ENCODE measurements around the gene TMEM144. TPM values are rescaled to one million over a fixed set of nuclear protein-coding genes. Genes with fewer than 3 reads are reported as not detected.
A peak's percentile ranks its signal among the peaks of the same experiment; 100 is the strongest.

TMEM144 gene
- total RNA-seq: 1 to 10 TPM in 6 of 8 experiments, under 1 TPM in 2; 0.38 to 5.1 (median 1.7) TPM

DNA sequence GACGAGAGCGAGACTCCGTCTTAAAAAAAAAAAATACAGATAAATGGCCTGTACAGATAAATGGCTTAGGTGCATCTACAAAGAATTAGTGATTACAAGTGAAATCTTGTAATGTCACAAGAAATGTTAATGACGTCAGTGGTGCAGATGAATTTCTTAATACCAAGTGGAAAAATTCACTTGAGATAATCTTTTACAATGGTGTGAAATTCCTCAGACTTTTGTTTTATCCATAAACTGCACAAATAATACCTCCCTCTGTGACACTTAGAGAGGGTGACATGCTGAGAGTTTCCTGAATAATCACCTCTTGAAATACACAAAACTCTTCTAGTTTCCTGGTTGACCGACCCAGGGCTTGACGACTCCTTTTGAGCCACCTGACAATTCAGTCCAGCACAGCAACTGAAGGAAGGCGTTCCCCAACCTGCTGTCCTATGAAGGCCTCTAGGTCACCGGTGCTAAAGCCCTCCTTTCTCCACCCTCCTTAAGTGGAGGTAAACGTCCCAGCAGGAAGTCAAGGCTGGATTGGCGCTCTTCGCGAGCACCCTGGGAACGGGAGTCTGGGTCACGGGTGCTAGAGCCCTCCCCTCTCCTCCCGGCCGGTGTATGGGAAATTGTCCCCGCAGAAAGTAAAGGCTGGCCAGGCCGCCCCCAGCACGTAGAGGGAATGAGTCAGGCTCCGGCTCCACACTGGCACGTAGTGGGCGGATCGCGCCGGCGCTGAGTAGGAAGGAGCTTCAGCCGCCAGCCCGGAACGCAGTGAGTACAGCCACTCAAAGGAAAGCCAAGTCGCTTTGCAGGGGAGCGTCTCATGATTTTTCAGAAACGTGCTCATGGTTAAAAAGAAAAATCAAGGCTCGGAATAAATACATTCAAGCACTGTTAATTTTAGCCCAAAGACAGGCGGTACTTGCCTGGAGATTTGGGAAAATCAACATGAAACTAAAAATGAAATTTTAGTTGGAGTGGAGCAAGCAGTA, at the start of gene TMEM144:
TSS of gene TMEM144 (plus strand) at position 662 of the 983 bp plus-strand sequence. CDS start 2,182 bp downstream, outside the sequence.
- ATAC-seq (replicated peaks in 6 of 8): peak; percentile 98 to 100 (median 100)
- in situ Hi-C loops (cut with MboI; ENCODE audit: low pct_unique_long_range_greater_than_20kb in 2 of 9, low sequenced_read_pairs in 9 of 9, unreplicated experiment in 9 of 9): no loop called here
- Histone ChIP-seq H3K27ac (peak within 1 kb of the TSS in 1 of 2 donors; percentile 20), H3K4me3 (peak within 1 kb of the TSS; percentile 6 to 36 (median 20)), H3K4me1 (replicated peaks in 1 of 2) (peaks cover 0 to 10% of the 10 kb centered on the region in 2 donors)
- 0 to 84% (median 12%) methylated on average over 3 to 15 of the region's 34 CpGs for WGBS, 10 experiments

GRCh38 chr4:158161551-158162354, 48.5 kb upstream of the TMEM144 start:
- H3K4me3 ChIP-seq: no peak overlapping the region
- 14 to 100% (median 72%) methylated on average over 1 to 6 of the region's 6 CpGs for WGBS, 10 experiments
- H3K4me1 ChIP-seq (replicated peaks in 1 of 2): peaks cover 4 to 6% of the 10 kb centered on the region in 2 donors
- no peak overlapping the region for H3K27ac ChIP-seq
- in situ Hi-C loops (cut with MboI; ENCODE audit: low pct_unique_long_range_greater_than_20kb in 2 of 9, low sequenced_read_pairs in 9 of 9, unreplicated experiment in 9 of 9): loop anchor here in 2 of 9 experiments (25.0 kb wide), 2 partner anchors 174 to 949 kb away; partner anchors contain the start of gene GRIA2 (in 1 of the 2)
- peak in 4 of 8 experiments; percentile 4 to 91 (median 75) for ATAC-seq (replicated peaks in 6 of 8)

DNA sequence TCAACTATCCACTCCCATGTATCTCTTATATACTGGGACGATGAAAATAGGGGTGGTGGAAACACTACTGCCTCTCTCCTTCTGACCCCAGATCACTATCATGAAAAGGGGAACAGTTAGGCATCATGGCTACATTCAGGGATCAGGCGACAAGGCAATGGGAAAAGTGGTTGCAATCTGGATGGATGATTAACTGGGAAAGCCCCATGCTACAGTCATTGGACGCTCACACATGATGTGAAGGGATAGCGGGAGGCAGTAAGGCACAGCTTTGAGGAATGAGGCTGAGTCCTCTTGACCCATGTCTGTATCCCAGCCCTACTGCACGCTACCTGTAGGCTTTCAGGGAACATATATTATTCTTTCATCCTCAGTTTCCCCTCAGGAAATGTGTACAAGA, 47.7 kb upstream of the TMEM144 start:
- Histone ChIP-seq H3K4me1 (replicated peaks in 1 of 2) (peaks cover 4 to 6% of the 10 kb centered on the region in 2 donors), H3K4me3 (no peak overlapping the region), H3K27ac (no peak overlapping the region)
- in situ Hi-C loops (cut with MboI; ENCODE audit: low pct_unique_long_range_greater_than_20kb in 2 of 9, low sequenced_read_pairs in 9 of 9, unreplicated experiment in 9 of 9): loop anchor here in 2 of 9 experiments (25.0 kb wide), 2 partner anchors 175 to 950 kb away; partner anchors contain the start of gene GRIA2 (in 1 of the 2)
- ATAC-seq (replicated peaks in 6 of 8): no peak
- WGBS, 10 experiments: 87 to 100% (median 90%) methylated on average over 1 to 5 of the region's 5 CpGs; no CpG with 5 or more reads in 3 of the 10 experiments

GRCh38 chr4:158163941-158164767, 46.1 kb upstream of the TMEM144 start:
- H3K4me1 ChIP-seq (replicated peaks in 1 of 2): peaks cover 4 to 5% of the 10 kb centered on the region in 2 donors
- no peak overlapping the region for H3K4me3 ChIP-seq
- peak overlapping the region in 1 of 2 donors; percentile 63 for H3K27ac ChIP-seq
- 39 to 74% (median 59%) methylated on average over 3 to 10 of the region's 10 CpGs for WGBS, 10 experiments
- peak in 3 of 8 experiments; percentile 89 to 96 (median 91) for ATAC-seq (replicated peaks in 6 of 8)
- in situ Hi-C loops (cut with MboI; ENCODE audit: low pct_unique_long_range_greater_than_20kb in 2 of 9, low sequenced_read_pairs in 9 of 9, unreplicated experiment in 9 of 9): loop anchor here in 2 of 9 experiments (25.0 kb wide), 2 partner anchors 177 to 952 kb away; partner anchors contain the start of gene GRIA2 (in 1 of the 2)

DNA sequence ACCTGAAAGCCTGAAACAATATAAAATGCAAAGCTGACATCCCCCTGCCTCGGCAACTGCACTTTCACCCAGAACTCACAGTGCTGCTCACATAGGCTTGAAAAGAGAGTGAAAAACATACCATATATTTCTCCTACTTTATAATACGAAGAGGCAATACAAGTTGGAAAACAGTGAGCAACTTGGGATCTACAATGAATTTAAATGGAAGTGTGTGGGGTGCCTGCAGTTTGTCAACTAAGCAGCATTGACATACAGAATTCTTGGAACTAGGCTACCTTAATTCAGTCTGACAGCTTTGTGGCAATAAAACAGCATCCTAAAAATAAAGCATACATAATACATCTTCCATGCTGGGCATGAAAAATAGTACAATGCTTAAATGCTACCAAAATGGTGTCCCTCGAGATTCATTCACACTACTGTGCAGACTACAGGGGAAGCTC, 45.5 kb upstream of the TMEM144 start:
- Histone ChIP-seq H3K27ac (peak overlapping the region in 1 of 2 donors; percentile 63), H3K4me1 (replicated peaks in 1 of 2) (peaks cover 3 to 4% of the 10 kb centered on the region in 2 donors), H3K4me3 (no peak overlapping the region)
- in situ Hi-C loops (cut with MboI; ENCODE audit: low pct_unique_long_range_greater_than_20kb in 2 of 9, low sequenced_read_pairs in 9 of 9, unreplicated experiment in 9 of 9): loop anchor here in 2 of 9 experiments (25.0 kb wide), 2 partner anchors 177 to 952 kb away; partner anchors contain the start of gene GRIA2 (in 1 of the 2)
- ATAC-seq (replicated peaks in 6 of 8): peak in 3 of 8 experiments; percentile 22 to 37 (median 34)
- WGBS, 10 experiments: 42 to 85% (median 73%) methylated on average over 1 to 3 of the region's 3 CpGs; no CpG with 5 or more reads in 2 of the 10 experiments

GRCh38 chr4:158166701-158167100, 43.6 kb upstream of the TMEM144 start:
- Histone ChIP-seq H3K27ac (no peak overlapping the region), H3K4me3 (no peak overlapping the region), H3K4me1 (replicated peaks in 1 of 2) (peaks cover 3 to 4% of the 10 kb centered on the region in 2 donors)
- in situ Hi-C loops (cut with MboI; ENCODE audit: low pct_unique_long_range_greater_than_20kb in 2 of 9, low sequenced_read_pairs in 9 of 9, unreplicated experiment in 9 of 9): loop anchor here in 2 of 9 experiments (25.0 kb wide), 2 partner anchors 179 to 954 kb away; partner anchors contain the start of gene GRIA2 (in 1 of the 2)
- ATAC-seq (replicated peaks in 6 of 8): no peak
- WGBS, 10 experiments: 35 to 88% (median 67%) methylated on average over 2 of the region's 2 CpGs; no CpG with 5 or more reads in 2 of the 10 experiments

GRCh38 chr4:158168606-158169005, 41.7 kb upstream of the TMEM144 start:
- H3K27ac ChIP-seq: no peak overlapping the region
- WGBS, 10 experiments: 44 to 100% (median 100%) methylated on average over 1 to 5 of the region's 5 CpGs; no CpG with 5 or more reads in 3 of the 10 experiments
- H3K4me3 ChIP-seq: no peak overlapping the region
- no peak for ATAC-seq (replicated peaks in 6 of 8)
- H3K4me1 ChIP-seq (replicated peaks in 1 of 2): peaks cover 4 to 5% of the 10 kb centered on the region in 2 donors
- in situ Hi-C loops (cut with MboI; ENCODE audit: low pct_unique_long_range_greater_than_20kb in 2 of 9, low sequenced_read_pairs in 9 of 9, unreplicated experiment in 9 of 9): loop anchor here in 2 of 9 experiments (25.0 kb wide), 2 partner anchors 181 to 956 kb away; partner anchors contain the start of gene GRIA2 (in 1 of the 2)

DNA sequence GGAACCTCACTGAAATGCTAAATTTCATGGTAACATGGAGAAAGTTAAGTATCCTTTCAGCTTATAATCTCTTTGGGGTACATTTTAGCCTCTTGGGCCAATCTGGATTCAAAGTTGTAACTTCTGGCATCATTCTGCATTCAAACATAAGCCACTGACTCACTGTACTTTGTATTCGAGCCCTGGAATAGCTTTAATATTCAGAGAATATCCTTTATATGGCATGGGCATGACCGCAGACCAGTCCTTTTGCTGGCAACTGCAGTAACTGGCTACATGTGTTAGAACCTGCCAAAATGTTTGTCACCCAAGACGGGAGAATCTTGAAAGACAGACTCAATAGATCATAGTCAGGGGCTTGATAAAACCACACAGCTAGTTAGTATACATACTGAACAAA, 40.8 kb upstream of the TMEM144 start:
- 0 to 100% (median 58%) methylated on average over 2 to 3 of the region's 3 CpGs; no CpG with 5 or more reads in 2 of the 10 experiments for WGBS, 10 experiments
- in situ Hi-C loops (cut with MboI; ENCODE audit: low pct_unique_long_range_greater_than_20kb in 2 of 9, low sequenced_read_pairs in 9 of 9, unreplicated experiment in 9 of 9): loop anchor here in 2 of 9 experiments (25.0 kb wide), 2 partner anchors 182 to 957 kb away; partner anchors contain the start of gene GRIA2 (in 1 of the 2)
- peak overlapping the region in 2 of 5 donors; percentile 4 to 5 for H3K4me3 ChIP-seq
- H3K4me1 ChIP-seq (replicated peaks in 1 of 2): peaks cover 4 to 5% of the 10 kb centered on the region in 2 donors
- H3K27ac ChIP-seq: no peak overlapping the region
- peak in 2 of 8 experiments; percentile 14 to 59 for ATAC-seq (replicated peaks in 6 of 8)

DNA sequence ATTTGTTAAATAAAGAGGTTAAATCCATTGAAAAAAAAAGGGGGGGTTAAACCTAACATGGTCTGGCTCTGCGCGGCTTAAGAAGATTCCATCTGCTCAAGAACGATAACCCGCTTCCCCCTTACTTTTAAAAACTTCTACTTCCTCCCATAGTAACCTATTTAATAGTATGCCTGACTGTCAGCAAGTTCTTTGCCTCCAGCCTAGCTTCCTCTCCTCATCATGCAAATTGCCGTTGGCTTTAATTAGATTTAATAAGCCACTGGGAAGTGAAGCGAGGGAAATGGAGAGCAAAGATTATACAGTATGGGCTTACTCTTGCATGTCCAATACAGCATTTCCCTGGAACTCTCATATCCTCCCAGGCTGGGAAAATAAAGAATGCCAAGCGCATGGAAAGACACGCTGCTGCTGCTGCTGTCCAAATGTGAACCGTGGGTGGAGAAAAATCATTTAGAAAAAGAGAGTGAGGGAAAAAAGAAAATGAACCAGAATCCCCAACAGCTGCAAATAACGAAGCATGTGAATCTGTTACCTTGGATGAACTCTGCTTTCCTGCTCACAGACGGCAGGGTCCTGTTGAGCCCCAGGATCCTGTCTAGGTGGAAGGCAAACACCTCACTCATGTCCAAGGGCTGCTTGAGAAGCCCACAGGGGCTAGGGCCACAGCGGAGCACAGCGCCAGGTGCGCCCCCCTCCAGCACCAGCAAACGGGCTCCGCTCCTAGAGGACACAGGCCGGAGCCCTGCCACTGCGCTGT, 40.2 kb upstream of the TMEM144 start:
- H3K4me3 ChIP-seq: peak overlapping the region in 2 of 5 donors; percentile 4 to 5
- peaks cover 0 to 2% of the 10 kb centered on the region in 2 donors for H3K4me1 ChIP-seq (replicated peaks in 1 of 2)
- no peak overlapping the region for H3K27ac ChIP-seq
- in situ Hi-C loops (cut with MboI; ENCODE audit: low pct_unique_long_range_greater_than_20kb in 2 of 9, low sequenced_read_pairs in 9 of 9, unreplicated experiment in 9 of 9): loop anchor here in 4 of 9 experiments (10.0 to 25.0 kb wide), 3 partner anchors 175 to 958 kb away; partner anchors contain the start of gene GRIA2 (in 1 of the 4)
- peak in 2 of 8 experiments; percentile 11 to 13 for ATAC-seq (replicated peaks in 6 of 8)
- WGBS, 10 experiments: 11 to 99% (median 88%) methylated on average over 2 to 14 of the region's 18 CpGs

- H3K27ac ChIP-seq: no peak overlapping the region
- in situ Hi-C loops (cut with MboI; ENCODE audit: low pct_unique_long_range_greater_than_20kb in 2 of 9, low sequenced_read_pairs in 9 of 9, unreplicated experiment in 9 of 9): loop anchor here in 4 of 9 experiments (10.0 to 25.0 kb wide), 3 partner anchors 176 to 959 kb away; partner anchors contain the start of gene GRIA2 (in 1 of the 4)
- peaks cover 0 to 2% of the 10 kb centered on the region in 2 donors for H3K4me1 ChIP-seq (replicated peaks in 1 of 2)
- WGBS, 10 experiments: 2 to 100% (median 93%) methylated on average over 4 to 15 of the region's 42 CpGs; no CpG with 5 or more reads in 1 of the 10 experiments
- ATAC-seq (replicated peaks in 6 of 8): peak in 4 of 8 experiments; percentile 8 to 49 (median 26)
- peak overlapping the region in 1 of 5 donors; percentile 10 for H3K4me3 ChIP-seq
Observed at GRCh38 chr4:158170691-158171561, 39.4 kb upstream of the TMEM144 start.
